AG09319 (cell line): ENCODE results near the gene TMEM140.

Experiments used
- DNase-seq: peaks from one replicate; pipeline ENCODE4 v3.0.0-alpha.2; 2010; ENCODE audit warnings: low read depth; ENCODE audit errors: extremely low read depth
- TF ChIP-seq, protein P1 (sequence below): IDR thresholded peaks from 2 replicates; pipeline ENCODE4 v1.5.1; 2011; ENCODE audit warnings: low read depth, mild to moderate bottlenecking, inconsistent platforms, low read length, moderate library complexity

The TMEM140 gene

DNA sequence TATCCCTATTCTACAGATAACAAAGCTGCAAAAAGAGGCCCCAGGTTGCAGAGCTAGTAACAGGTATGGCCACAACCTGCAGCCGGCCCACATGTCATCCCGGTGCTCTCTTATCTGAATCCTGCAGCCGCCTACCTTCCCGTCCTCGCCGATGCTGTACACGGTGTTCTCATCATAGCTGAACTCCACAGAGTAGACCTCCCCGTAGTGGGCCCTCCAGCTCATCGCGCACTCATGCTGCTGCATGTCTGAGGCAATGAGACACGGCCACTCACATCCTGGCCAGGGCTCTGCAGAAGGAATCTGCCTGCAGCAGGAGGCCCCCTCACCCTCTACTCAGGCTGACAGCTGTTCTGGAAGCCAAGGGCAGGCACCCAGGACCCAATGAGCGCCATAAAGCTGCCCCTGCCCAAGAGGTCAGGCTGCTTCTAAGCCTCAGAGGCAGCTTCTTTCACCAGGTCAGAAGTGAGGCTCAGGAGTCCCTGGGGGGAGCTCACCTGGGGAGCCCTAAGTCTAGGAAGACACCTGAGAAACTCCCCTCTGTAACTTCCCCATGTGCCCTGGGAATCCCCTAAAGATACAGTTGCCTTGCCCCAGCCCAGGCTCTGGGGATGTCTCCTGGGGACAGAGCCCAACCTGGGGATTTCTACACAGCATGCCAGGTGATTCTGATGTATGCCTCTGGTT, 40.6 kb downstream of the TMEM140 start:
- DNase-seq, result no peak
- TF ChIP-seq, protein P1, sequence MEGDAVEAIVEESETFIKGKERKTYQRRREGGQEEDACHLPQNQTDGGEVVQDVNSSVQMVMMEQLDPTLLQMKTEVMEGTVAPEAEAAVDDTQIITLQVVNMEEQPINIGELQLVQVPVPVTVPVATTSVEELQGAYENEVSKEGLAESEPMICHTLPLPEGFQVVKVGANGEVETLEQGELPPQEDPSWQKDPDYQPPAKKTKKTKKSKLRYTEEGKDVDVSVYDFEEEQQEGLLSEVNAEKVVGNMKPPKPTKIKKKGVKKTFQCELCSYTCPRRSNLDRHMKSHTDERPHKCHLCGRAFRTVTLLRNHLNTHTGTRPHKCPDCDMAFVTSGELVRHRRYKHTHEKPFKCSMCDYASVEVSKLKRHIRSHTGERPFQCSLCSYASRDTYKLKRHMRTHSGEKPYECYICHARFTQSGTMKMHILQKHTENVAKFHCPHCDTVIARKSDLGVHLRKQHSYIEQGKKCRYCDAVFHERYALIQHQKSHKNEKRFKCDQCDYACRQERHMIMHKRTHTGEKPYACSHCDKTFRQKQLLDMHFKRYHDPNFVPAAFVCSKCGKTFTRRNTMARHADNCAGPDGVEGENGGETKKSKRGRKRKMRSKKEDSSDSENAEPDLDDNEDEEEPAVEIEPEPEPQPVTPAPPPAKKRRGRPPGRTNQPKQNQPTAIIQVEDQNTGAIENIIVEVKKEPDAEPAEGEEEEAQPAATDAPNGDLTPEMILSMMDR, result no peak

DNA sequence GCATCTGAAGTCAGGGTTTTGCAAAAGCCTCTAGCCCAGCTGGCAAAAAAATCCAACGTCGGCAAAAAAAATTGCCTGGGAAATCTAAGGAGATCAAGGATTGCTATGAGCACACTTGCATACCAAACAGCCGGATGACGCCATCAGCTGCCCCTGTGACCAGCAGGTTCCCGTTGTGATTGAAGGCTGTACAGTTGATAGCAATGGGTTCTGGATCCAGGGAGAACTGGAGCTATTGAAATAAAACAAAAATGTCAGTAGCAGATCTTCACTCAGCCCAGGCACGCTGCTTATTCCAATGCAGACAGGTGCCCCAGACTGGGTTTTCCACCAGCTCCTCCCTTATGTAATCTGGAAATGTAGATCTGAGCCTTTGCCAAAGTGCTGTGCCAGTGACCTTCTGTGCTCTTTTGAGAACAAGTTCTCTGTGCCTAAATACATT, 41.4 kb downstream of the TMEM140 start:
- no peak for DNase-seq
- TF ChIP-seq, protein P1, result no peak

DNA sequence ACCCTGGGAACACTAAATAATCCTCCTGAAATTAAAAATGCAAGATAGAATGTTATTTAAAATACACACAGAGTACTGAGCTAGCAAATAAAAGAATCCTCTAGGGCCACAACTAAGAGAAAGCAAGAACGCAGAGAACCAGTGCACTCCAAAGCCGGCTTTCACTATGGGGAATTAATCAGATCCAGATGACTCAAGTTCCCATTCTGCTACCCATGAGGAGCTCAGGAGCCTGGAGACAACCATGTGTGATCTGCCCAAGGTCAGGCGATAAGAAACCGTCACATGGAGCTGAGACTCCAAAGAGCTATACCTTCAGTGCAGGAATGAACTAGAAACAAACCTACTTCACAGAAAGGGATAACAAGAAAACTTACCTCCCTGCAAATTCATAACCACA, 42.1 kb downstream of the TMEM140 start:
- DNase-seq, result no peak

DNA sequence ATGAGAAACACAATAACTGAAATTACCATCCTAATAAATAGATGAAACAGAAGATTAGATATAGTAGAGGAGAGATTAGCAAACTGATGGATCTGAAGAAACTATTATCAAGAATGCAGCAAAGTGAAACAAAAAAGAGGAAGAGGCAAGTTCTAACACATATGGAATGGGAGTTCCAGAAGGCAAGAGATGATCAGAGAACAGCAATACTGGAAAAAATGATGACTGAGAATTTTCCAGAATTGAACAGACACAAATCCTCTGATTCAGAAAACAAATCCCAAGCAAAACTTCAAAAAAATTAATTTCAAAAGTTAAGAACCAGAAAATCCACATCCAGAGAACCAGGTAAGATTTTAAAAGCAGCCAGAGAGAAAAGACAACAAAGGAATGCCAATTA, 42.8 kb downstream of the TMEM140 start:
- DNase-seq, result no peak

More for the DNA sequence above, 42.1 kb downstream of the TMEM140 start:
- TF ChIP-seq, protein P1, result no peak

DNA sequence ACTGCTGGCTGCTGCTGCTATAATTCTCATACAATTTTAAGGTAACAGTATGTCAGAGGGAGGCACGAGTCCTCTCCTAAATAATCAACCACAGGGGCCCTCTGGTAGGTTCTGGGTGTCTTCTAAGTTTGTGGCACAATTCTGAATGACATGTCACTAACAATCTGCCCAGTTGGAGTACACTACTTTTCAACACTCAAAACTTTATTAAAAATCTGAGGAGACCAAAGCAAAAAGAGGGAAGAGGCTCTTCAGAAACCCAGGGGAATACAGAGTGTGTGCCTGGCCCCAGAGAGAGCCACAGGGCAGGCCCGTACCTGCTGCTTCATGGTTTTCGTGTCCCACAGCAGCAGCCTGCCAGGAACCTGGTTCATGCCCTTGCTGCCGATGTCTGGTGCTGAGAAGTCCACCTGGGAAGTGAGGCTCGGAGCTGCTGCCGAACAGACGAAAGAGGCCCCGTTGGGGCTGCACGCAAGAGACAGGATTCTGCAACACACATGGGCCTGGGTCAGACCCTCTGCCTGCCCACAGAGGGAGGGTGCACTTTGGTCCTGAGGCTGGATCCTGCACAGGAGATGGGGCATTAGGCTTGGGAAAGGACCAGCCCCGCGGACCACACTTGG, 45.2 kb downstream of the TMEM140 start:
- DNase-seq, result no peak
- TF ChIP-seq, protein P1, result no peak

More for the DNA sequence above, 42.8 kb downstream of the TMEM140 start:
- TF ChIP-seq, protein P1, result no peak

DNA sequence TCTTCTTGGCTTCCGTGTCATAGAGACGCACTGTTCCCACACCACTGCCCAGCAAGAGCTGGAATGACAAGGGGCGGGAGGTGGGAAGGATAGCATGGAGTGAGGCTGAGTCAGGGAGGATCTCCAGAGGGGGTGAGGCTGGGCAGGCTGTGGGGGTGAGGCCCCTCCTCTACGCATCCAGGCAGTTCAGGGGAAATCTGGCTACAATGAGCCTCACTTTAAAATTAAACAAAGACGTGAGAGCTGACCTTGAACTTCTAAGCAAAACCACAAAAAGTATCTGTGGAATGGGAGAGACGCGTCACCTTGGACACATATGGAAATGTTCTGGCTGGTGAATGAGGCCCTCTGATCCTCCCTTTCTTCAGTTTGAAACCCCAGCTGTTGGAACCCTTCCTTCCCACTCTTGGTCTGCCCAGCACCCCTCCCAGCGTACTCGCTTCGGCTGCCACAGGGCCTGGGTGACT, 45.8 kb downstream of the TMEM140 start:
- TF ChIP-seq, protein P1, result no peak
- peak; percentile 92 for DNase-seq

DNA sequence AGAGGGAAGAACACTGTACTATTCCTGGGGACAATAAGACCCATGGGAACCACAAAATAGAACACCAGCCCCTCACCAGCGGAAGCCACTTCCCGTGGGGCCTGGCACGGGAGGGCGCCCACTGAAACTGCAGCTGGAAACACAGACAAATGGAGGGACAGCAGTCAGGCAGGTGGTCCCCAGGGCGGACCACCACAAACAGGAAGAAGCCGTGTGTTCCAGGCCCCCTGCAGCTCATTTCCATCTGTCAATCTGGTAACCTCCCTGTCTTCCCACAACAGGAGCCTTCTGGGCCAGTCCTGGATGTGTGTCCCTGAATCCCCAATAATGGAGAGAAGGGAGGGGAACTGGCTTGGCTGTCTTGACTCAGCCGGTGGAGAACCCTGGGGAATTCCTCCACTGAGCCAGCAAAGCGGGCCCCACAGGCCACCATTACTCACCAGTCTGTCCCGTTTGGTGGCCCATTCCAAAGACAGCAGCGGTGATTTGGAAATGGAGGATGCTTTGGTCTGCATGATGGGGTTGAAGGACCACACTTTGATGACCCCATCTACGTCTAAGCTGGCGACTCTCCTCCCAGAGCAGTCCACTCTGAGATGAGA, 46.7 kb downstream of the TMEM140 start:
- DNase-seq, result no peak
- TF ChIP-seq, protein P1, result no peak
